Right lobe of liver (tissue), 4 donors: ENCODE data around the gene ZAR1L.

ENCODE experiments used
- CTCF ChIP-seq, 4 donors: fragments of 200-600 bp in 3 of 4; fragments of 450-650 bp in 1 of 4; IDR thresholded peaks; one replicate each; pipeline versions ENCODE4 v1.5.1 to v1.8.0; 2016 to 2022; ENCODE audit warnings: antibody characterized with exemption in 4 of 4, mild to moderate bottlenecking in 2 of 4
- POLR2A ChIP-seq: fragments of 450-650 bp; IDR thresholded peaks from one replicate; pipeline ENCODE4 v1.6.1; 2017; ENCODE audit warnings: antibody characterized with exemption, mild to moderate bottlenecking
- donor health status: DM: no; HTN: no; CAD: no.
- donor health status: DM: no; HTN: no; CAD: no.
- donor health status: DM: no; HTN: yes; CAD: no.

- TF ChIP-seq CTCF (IDR thresholded peaks at IDR 0.05) (no peak), POLR2A (no peak)
Observed at GRCh38 chr13:32323912-32324311, 8.7 kb upstream of the ZAR1L start.
